ENCODE measurements around the gene DIP2A. TPM values are rescaled to one million over a fixed set of nuclear protein-coding genes. Genes with fewer than 3 reads are reported as not detected.
A peak's percentile ranks its signal among the peaks of the same experiment; 100 is the strongest.

DIP2A gene
- polyA plus RNA-seq, 3 donors, result 4.6 to 55.4 (median 6.1) TPM

DNA sequence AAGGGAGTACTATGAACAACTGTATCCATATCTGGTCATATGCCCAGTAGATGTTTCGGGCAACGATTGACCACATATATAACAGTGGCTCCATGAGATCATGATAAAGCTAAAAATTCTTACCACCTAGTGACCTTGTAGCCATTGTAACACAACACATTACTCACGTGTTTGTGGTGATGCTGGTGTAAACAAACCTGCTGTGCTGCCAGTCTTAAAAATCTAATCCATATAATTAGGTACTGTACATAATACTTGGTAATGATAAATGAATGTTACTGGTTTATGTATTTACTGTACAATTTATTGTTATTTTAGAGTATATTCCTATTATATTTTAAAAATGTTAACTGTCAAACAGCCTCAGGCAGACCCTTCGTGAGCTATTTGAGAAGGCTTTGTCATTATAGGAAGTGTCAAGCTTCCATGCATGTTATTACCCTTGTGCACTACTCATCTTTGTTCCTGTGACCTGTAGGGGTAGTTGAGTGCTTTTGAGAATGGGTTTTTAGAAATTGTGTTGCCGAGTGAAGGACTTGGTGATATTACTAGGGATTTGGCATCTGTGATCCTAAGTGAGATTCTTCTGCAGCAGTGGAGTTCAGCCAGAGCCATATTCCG lies 23.6 kb downstream of the DIP2A start:
- WGBS (ENCODE audit: insufficient coverage), result no CpG with 5 or more reads among the region's 6 CpGs
- H3K4me3 ChIP-seq (replicated peaks in 1 of 3; ENCODE audit: low read depth in 2 of 3, low read length in 3 of 3), result no peak overlapping the region
- peak overlapping the region in 1 of 7 donors; percentile 46 for H3K27ac Mint-ChIP-seq
- H3K4me1 Mint-ChIP-seq, result peaks cover 18% of the 10 kb centered on the region
- no peak for DNase-seq
- H3K4me2 ChIP-seq (replicated peaks; ENCODE audit: extremely low read depth, low read length, poor library complexity, severe bottlenecking), result no peak overlapping the region
- no peak overlapping the region for H3K9ac ChIP-seq (ENCODE audit: insufficient read depth, low read length, poor library complexity, severe bottlenecking)
- no peak overlapping the region for H3K27ac ChIP-seq (ENCODE audit: low read depth in 1 of 2, low read length in 2 of 2)
- H2AFZ ChIP-seq (ENCODE audit: insufficient read depth, low read depth, low read length, poor library complexity, severe bottlenecking), result no peak overlapping the region
- H4K20me1 ChIP-seq (ENCODE audit: insufficient read depth, low read length), result peaks cover 30% of the 10 kb centered on the region
- no peaks in the 10 kb centered on the region for H3K4me1 ChIP-seq (ENCODE audit: control insufficient read depth in 1 of 2, insufficient read depth in 2 of 2, low read length in 2 of 2)
- H3K9me3 ChIP-seq (replicated peaks in 1 of 2; ENCODE audit: control insufficient read depth in 1 of 2, insufficient read depth in 1 of 2, low read length in 2 of 2), result no peaks in the 10 kb centered on the region
- H3K9me3 Mint-ChIP-seq, result no peaks in the 10 kb centered on the region
- no peak overlapping the region for H3K4me3 Mint-ChIP-seq
- no peaks in the 10 kb centered on the region for H3K27me3 ChIP-seq (ENCODE audit: control insufficient read depth in 2 of 2, insufficient read depth in 2 of 2, low read length in 2 of 2)
- intact Hi-C loops (cut with micrococcal nuclease), result no loop called here
- H3K79me2 ChIP-seq (ENCODE audit: insufficient read depth, low read length), result peaks cover 27% of the 10 kb centered on the region
- peaks cover 39 to 44% of the 10 kb centered on the region in 2 donors for H3K36me3 Mint-ChIP-seq
- H3K27me3 Mint-ChIP-seq (ENCODE audit: low read depth in 3 of 3), result peaks cover 0 to 2% (median under 1%) of the 10 kb centered on the region in 3 donors
- TF ChIP-seq, protein P1, sequence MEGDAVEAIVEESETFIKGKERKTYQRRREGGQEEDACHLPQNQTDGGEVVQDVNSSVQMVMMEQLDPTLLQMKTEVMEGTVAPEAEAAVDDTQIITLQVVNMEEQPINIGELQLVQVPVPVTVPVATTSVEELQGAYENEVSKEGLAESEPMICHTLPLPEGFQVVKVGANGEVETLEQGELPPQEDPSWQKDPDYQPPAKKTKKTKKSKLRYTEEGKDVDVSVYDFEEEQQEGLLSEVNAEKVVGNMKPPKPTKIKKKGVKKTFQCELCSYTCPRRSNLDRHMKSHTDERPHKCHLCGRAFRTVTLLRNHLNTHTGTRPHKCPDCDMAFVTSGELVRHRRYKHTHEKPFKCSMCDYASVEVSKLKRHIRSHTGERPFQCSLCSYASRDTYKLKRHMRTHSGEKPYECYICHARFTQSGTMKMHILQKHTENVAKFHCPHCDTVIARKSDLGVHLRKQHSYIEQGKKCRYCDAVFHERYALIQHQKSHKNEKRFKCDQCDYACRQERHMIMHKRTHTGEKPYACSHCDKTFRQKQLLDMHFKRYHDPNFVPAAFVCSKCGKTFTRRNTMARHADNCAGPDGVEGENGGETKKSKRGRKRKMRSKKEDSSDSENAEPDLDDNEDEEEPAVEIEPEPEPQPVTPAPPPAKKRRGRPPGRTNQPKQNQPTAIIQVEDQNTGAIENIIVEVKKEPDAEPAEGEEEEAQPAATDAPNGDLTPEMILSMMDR (IDR thresholded peaks at IDR 0.05), result no peak
- H3K36me3 ChIP-seq (replicated peaks in 1 of 2; ENCODE audit: control insufficient read depth in 1 of 2, insufficient read depth in 2 of 2, low read length in 2 of 2), result peaks cover 3 to 47% of the 10 kb centered on the region in 2 donors

DNA sequence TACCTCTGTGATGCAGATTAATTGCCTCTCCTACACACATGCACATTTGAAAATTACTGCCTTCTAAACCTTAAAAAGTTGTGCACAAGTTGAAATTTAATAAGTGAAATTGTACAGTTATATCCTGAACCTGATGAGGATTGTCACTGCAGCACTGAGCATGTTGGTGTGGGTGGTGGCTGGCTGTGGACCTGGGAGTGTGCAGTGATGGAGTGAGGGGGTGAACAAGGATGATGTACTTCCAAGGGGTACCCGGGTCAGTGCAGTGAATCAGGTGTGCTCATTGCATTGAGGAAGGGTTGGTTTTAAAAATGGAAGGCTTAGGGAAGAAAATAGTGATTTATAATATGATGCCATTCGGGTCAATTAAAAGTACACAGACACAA lies 24.1 kb downstream of the DIP2A start:
- Histone ChIP-seq H3K79me2 (ENCODE audit: insufficient read depth, low read length) (peaks cover 24% of the 10 kb centered on the region), H3K4me1 (ENCODE audit: control insufficient read depth in 1 of 2, insufficient read depth in 2 of 2, low read length in 2 of 2) (no peaks in the 10 kb centered on the region), H4K20me1 (ENCODE audit: insufficient read depth, low read length) (peaks cover 30% of the 10 kb centered on the region), H2AFZ (ENCODE audit: insufficient read depth, low read depth, low read length, poor library complexity, severe bottlenecking) (no peak overlapping the region), H3K4me2 (replicated peaks; ENCODE audit: extremely low read depth, low read length, poor library complexity, severe bottlenecking) (no peak overlapping the region), H3K9me3 (replicated peaks in 1 of 2; ENCODE audit: control insufficient read depth in 1 of 2, insufficient read depth in 1 of 2, low read length in 2 of 2) (no peaks in the 10 kb centered on the region), H3K27me3 (ENCODE audit: control insufficient read depth in 2 of 2, insufficient read depth in 2 of 2, low read length in 2 of 2) (no peaks in the 10 kb centered on the region), H3K4me3 (replicated peaks in 1 of 3; ENCODE audit: low read depth in 2 of 3, low read length in 3 of 3) (no peak overlapping the region), H3K9ac (ENCODE audit: insufficient read depth, low read length, poor library complexity, severe bottlenecking) (no peak overlapping the region), H3K36me3 (replicated peaks in 1 of 2; ENCODE audit: control insufficient read depth in 1 of 2, insufficient read depth in 2 of 2, low read length in 2 of 2) (peaks cover 4 to 50% of the 10 kb centered on the region in 2 donors), H3K27ac (ENCODE audit: low read depth in 1 of 2, low read length in 2 of 2) (no peak overlapping the region)
- intact Hi-C loops (cut with micrococcal nuclease), result no loop called here
- H3K4me1 Mint-ChIP-seq, result peaks cover 14% of the 10 kb centered on the region
- H3K4me3 Mint-ChIP-seq, result no peak overlapping the region
- TF ChIP-seq, protein P1 (IDR thresholded peaks at IDR 0.05), result no peak
- peaks cover 36 to 44% of the 10 kb centered on the region in 2 donors for H3K36me3 Mint-ChIP-seq
- WGBS (ENCODE audit: insufficient coverage), result no CpG with 5 or more reads among the region's 2 CpGs
- no peak for DNase-seq
- H3K27me3 Mint-ChIP-seq (ENCODE audit: low read depth in 3 of 3), result peaks cover 0 to 2% (median 0%) of the 10 kb centered on the region in 3 donors
- H3K27ac Mint-ChIP-seq, result no peak overlapping the region
- no peaks in the 10 kb centered on the region for H3K9me3 Mint-ChIP-seq
